ENCODE data around the gene PADI2. TPM values are rescaled to one million over a fixed set of nuclear protein-coding genes. Genes with fewer than 3 reads are reported as not detected.

The PADI2 gene
- total RNA-seq, 2 experiments from 2014 or later = not detected

DNA sequence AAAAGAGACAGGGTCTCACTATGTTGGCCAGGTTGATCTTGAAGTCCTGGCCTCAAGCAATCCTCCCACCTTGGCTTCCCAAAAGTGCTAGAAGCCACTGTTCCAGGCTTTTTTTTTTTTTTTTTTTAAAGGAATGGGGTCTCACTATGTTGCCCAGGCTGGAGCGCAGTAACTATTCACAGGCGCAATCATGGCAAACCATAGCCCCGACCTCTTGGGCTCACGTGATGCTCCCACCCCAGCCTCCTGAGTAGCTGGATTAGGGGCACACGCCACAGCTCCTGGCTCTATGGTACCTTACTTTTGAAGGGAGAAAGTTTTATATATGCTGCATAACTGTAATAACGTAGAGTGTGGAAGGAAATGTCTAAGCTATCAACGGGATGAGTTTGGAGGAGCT lies 101.8 kb downstream of the PADI2 start:
- TF ChIP-seq CTCF (IDR thresholded peaks at IDR 0.05) = no peak
- Mint-ChIP-seq H3K27me3 (no peaks in the 10 kb centered on the region), H3K27ac (no peak overlapping the region), H3K36me3 (ENCODE audit: low read depth) (peaks cover 21% of the 10 kb centered on the region), H3K4me3 (no peak overlapping the region), H3K9me3 (no peaks in the 10 kb centered on the region), H3K4me1 (ENCODE audit: low read depth) (peaks cover 8% of the 10 kb centered on the region)
- intact Hi-C loops (cut with micrococcal nuclease) = no loop called here
- no peak for DNase-seq
- ChIA-PET CTCF (no interaction called here), POLR2A (no interaction called here)
- ATAC-seq = no peak

Other genes with a start within 250 kb of the PADI2 start
- gene RNU1-2, start 223.5 kb downstream of the PADI2 start, total RNA-seq = 1,000 to 10,000 TPM in 1 of 2 experiments, 100 to 1,000 TPM in 1; 820 to 1,043 TPM
- gene CROCC, start 197.5 kb downstream of the PADI2 start, total RNA-seq = 10 to 100 TPM; 27.7 to 28.5 TPM
- not detected for gene MFAP2, start 138.8 kb downstream of the PADI2 start, total RNA-seq
- gene ATP13A2, start 107.5 kb downstream of the PADI2 start, total RNA-seq = 10 to 100 TPM; 21.4 to 24.1 TPM
- gene SDHB, start 65.4 kb downstream of the PADI2 start, total RNA-seq = 100 to 1,000 TPM; 135 to 148 TPM
- not detected for gene PADI1, start 85.7 kb upstream of the PADI2 start, total RNA-seq
- gene PADI3, start 129.6 kb upstream of the PADI2 start, total RNA-seq = not detected
- 1 to 10 TPM; 1.6 to 1.8 TPM for gene PADI4, start 188.7 kb upstream of the PADI2 start, total RNA-seq